ENCODE measurements around the gene RPS21.

RPS21 gene

DNA sequence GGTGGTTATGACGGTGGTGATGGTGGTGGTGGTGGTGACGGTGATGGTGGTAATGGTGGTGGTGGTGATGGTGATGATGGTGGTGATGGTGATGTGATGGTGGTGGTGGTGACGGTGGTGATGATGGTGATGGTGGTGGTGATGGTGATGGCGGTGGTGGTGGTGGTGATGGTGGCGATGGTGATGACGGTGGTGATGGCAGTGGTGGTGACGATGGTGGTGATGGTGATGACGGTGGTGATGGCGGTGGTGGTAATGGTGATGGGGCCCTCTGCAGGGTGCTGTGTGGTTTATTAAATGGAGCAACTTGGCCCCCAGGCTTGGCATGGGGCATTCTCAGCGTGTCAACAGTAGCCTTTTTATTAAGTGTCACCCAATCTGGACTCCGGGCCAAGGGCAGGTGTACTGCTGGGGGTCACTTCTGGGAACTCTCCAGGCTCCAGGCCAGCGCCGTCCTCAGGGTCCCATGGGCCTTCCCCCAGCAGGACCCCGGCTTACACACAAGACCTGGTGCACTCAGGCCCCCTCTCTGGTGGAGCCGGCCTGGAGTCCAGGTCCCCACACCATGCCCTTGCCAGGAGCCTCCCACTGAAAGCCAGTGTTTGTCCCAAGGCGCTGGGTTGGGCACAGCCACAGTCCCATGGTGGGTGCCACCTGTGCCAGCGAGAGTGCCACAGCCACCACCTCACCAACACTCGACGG, 11.4 kb downstream of the RPS21 start:
- DNase-seq = no peak

DNA sequence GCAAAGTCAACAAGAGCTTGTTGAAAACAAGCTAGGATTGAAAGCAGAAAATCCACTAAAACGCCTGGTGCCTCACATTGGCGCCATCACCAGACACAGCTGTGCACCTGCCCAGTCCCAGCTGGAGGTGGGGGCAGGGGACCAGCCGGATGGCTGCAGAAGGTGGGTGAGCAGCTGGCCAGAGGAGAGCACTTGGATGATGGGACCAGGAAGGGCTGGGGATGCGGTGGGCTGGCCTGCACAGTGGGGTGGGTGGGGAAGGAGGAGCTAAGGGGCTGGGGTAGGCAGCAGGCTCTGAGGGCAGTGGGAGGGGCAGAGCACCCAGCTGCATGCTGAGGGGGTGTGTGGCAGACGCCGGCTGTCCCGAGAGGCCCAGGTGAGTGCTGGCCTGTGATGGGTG, 13.1 kb downstream of the RPS21 start:
- DNase-seq = peak; percentile 44

DNA sequence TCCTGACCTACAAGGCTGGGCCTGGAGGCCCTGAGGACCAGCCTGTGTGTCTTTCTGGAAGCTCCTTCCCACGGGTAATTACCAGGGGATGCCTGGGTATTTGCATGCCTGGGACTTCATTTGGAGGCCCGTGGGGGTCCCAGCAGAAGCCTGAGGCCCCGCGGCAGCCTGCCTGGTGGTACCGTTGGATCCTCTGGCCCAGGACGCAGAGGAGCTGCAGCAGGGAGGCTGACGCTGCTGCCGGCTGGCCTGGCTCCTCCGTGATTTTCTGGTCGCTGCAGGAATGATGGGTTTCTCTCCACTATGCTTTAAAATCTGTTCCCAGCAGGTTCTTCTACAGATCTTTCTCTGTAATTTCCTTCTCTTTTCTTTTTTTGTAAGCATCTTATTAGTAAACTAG, 13.6 kb downstream of the RPS21 start:
- DNase-seq = no peak

DNA sequence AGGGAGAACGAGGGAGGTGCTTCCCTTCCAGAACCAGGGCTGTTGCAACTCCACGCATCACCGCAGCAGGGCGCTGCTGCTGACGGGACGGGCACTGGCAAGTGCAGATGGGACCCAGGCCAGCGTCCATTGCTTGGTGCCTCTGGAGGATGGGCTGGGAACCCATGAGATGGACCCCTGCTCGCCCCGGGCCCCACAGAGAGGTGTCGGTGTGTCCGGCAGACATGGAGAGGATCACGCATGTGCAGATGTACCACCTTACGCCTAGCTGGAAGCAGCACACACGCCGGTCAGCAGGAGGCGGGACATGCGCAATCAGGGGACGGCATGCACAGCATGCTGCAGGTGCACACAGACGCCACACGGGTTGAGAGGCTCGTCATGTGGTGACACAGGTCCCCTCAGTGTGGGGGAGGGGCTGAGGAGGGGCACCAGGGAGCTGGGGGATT, 14.5 kb downstream of the RPS21 start:
- DNase-seq = no peak

DNA sequence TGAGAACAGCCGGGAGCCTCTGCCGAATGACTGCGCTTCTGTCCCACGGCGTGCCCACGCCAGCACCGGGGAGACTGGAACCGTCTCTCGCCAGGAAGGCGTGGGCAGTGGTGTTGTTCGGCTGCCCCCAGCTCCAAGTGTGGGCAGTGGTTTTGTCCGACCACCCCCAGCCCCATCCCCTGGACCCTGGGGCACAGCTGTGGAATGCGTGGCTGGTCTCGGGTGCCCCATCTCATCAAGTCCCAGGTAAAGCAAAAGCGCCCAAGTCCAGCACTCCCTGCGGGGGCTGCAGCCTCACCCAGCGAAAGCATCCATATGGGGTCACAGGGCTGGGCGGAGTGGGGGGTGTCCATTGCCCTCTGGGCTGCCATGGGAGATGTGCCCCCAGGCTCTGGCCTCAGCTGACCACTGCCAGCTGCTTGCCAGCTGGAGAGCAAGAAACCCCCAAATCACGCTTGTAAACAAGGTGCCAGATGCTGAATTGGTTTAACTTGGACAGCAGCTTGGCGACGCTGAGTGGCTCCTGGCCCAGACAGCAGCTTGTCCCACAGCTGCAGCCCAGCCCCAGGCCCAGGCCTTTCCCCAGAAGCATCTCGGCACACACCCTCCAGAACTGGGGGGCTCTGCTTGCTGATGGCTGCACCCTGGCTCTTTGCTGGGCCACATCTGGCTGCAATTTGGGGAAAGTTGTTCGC, 15.7 kb downstream of the RPS21 start:
- peak; percentile 18 for DNase-seq

DNA sequence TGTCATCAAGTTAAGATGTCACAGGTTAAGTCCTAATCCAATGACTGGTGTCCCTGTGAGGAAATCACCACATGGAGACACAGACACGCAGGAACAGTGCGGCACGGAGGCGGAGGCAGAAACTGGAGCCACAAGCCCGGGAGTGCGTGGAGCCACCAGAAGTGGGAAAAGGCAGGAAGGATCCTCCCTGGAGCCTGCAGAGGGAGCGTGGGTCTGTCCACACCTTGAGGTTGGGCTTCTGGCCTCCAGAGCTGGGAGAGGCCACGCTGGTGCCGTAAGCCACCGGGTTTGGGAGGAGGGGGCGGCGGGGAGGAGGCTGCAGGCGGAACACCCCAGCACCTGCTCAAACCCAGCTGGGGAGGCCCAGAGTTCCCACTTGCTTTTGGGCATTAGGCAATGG, 16.4 kb downstream of the RPS21 start:
- no peak for DNase-seq

DNA sequence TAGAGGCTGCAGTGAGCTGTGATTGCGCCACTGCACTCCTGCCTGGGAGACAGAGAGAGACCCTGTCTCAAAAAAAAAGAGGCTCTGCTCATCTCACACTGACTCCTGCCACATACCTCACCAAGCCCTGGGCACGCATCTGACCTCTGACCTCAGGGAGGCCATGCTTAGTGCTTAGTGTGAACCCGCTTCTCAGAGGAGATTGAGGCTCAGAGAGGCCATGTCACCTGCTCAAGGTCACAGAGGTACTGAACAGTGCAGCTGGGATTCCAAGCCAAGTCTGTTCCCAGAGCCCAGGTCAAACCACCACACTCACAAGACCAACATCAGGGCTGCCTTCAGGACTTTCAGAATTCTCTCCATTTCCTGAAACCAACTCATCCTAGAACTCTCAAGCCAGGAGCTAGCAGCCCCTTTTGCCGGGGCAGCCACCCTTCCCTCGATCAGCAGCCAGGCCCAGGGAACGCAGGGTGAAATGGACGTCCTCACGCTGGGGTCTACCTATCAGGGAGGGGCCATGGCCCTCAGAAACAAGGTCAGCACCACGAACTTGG, 17.3 kb downstream of the RPS21 start:
- DNase-seq = no peak

DNA sequence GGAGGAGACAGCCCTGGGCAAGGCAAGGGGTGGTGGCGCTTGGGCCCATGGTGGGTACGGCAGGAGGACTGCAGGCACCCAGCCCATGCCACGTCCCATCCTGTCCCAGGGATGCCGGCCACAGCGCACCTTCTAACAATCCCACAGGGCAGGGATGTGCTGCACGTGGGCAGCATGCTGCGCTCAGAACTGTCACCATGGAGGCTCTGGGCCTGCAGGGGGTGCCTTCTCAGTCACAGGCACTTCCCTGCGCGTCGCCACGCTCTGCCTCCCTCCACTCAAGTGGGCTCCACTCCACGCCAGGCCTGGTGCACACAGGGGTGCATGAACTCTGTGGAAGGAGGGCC, 17.8 kb downstream of the RPS21 start:
- no peak for DNase-seq

DNA sequence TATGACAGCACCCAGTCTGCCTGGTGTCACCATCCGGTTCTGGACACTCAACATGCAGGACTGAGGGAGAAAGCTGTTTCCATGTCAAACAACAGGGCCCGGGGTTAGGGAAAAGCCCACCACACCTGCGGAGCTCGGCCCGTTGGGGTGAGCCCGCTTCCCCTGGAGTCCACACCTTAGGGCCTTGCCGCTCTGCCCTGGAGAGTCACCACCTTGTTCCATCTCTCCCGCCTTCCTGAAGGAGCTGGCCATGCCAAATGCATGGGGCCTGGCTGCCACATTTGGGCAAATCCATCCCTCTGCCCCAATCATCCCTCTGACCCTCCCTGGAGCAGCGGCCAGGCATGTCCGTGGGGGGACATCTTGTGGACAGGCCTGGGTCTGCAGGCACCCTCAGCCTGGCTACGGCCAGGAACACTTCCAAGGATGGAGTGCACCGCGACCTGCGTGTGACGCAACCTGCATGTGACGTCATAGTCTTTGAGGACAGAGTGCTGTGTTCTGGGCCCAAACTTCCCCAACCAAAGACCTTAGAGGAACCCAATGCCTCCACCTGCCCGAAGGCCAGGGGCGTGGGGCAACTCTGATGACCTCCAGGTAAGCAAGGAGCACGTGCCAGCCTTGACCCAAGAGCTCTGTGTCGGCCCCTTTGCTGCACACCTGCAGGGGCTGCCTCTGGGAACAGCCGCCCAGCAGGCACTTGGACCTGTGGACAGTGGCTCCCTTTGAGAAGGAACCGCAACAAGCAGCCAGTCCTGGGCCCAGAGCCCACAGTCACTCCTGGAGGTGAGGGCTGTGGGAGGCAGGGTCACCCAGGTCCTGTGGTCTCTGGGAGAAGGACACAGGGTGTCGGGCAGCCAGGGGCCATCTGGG, 18.4 kb downstream of the RPS21 start:
- DNase-seq = no peak

DNA sequence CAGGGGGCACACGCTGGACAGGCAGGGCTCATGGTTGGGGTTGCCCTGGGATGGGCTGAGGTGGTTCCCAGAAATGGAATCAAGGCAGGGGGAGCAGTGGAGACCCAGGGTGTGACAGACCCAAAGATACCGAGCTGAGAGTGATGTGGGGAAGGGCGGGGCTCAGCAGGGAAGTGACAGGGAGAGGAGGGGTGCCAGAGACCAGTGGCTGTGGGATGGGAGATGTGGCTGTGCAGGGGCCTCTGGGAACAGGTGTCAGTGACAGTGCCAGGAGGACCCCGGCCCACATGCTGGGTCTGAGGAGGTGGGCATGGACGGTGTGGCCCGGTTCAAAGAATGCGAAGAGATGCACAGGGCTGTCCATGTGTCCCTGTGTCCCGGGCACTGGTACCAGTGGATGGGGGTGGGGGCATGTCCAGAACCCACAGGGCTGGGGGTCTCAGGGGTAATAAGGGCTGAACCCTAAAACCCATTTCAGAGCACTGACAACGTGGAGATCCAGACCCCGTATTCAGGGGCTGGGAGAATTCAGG, 19.1 kb downstream of the RPS21 start:
- no peak for DNase-seq

DNA sequence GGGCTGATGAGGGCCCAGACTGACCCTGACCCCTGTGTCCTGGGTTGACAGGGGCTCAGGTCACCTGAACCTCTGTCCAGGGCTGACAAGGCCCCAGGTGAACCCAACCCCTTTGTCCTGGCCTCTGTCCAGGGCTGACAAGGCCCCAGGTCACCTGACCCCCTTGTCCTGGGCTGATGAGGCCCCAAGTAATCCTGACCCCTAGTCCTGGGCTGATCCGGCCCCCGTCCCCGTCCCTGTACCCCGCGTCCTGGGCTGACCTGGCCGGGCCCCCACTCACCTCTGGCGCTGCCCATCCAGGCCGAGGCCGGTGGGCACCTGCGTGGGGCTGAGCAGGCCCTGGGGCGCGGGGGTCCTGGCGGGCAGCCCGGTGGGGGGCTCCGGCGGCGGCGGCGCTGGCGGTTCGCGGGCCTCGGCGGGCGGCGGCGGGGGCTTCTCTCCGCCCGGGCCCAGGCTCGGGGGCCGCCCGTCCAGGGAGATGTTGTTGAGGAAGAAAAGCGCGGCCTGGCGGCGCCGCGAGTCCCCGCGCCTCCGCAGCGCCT, 19.8 kb downstream of the RPS21 start:
- DNase-seq = no peak

DNA sequence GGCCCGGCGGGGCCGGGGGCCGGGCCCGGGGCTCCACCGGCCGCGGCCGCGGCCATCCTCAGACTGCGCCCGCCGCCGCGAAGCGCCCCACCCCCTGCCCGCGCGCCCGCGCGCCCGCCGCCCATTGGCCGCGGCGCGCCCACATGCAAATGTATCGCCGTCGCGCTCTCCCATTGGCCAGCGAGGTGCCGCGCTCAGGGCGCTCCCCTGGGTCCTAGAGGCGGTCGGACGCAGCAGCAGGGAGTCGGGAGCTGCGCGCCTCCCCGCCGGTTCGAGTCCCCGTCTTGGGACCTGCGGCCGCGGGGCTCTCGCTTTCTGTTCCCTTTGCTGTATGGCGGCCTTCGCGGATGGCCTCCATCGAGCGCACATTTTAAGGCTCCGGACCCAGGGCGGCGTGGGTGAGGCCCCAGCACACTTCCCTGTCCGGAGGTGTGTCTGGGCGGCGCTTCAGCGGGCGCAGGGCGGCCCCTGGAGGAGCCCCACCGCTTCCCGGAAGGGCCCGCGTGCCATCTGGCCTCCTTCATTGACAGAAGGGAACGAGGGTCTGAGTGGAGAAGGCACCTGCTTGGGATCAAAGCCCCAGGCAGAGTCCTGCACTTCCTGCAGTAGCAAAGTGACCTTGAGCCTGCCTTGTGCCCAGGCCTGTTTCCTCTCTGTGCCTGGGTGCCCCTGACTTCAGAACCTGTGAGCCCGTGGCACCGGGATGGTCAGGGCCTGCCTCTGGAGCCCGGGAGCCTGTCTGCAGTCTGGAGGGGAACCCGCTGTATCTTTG, 20.5 kb downstream of the RPS21 start, which contains the start of gene CABLES2:
CABLES2 (minus strand) TSS at position 65 of the 772 bp plus-strand sequence; CDS start at position 56, 9 bp downstream.
- DNase-seq = peak; percentile 55

DNA sequence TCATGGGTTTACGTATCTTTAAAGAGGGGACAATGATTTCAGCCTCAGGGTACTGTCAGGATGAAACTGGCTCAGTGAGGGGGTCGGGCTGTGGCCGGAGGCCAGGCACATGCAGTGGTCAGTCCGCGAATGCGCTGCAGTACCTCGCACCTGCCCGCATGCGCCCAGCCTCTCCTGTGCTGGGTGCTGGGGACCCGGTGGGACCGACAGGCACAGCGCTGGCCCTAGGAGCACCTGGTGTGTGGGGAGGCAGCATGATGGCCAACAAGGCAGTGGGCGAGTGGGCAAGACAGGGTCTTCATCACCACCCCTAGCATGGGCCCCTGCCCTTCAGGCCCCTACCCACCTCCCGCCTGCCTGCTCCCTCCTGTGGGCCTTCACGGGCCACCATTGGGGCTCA, 21.2 kb downstream of the RPS21 start:
- no peak for DNase-seq

DNA sequence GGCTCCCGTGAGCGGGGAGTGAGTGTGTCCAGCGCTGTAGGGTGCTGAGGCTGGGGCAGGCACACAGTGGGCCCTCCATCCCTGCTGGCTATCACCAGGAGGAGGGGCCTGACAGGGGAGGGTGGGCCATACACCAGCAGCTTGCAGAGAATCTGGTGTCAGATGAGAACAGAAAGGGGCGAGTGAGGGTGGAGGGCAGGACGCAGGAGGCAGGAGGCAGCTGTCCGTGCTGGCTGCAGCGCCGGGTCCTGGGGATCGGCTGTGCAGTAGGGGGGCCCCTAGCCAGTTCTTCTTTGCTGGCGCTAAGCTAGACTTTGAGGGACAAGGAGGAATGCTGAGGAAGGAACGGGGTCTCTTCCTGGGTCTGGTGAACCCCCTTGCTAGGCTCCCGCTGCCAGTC, 21.7 kb downstream of the RPS21 start:
- DNase-seq = no peak

DNA sequence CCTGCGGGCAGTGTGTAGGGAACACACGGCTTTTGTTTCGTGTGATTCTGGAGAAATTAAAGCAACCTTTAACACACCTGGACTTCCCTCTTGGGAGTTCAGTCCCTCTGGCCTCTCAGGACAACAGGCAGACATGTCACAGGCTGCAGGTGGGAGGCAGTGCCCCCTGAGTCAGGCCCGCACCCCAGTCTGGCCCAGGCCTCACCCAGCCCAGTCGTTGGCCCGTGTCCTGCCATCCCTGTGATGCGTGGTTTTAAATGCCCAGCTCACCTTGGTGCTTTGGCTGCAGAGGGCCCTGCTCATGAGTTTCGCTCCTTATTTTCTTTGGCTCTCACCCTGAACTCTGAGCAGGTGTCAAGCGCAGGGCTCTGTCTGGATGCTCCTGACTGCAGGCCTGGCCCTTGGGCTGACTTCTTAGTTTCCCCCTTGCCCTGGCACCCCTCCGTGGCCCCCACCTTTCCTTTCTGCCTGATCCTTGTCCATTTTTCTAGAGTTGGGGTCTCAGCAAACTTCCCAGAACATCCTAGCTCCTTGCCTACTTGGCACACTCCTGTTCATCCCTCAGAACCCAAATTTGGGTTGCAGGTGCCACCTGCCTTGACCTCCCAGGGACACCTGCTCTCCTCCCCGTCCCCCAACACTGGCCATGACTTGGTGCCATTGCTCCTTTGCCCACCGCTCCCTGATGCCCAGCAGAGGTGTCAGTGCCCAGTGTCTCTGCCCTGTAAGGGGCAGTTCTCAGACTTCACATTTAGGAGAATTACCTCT, 22.4 kb downstream of the RPS21 start:
- DNase-seq = no peak

DNA sequence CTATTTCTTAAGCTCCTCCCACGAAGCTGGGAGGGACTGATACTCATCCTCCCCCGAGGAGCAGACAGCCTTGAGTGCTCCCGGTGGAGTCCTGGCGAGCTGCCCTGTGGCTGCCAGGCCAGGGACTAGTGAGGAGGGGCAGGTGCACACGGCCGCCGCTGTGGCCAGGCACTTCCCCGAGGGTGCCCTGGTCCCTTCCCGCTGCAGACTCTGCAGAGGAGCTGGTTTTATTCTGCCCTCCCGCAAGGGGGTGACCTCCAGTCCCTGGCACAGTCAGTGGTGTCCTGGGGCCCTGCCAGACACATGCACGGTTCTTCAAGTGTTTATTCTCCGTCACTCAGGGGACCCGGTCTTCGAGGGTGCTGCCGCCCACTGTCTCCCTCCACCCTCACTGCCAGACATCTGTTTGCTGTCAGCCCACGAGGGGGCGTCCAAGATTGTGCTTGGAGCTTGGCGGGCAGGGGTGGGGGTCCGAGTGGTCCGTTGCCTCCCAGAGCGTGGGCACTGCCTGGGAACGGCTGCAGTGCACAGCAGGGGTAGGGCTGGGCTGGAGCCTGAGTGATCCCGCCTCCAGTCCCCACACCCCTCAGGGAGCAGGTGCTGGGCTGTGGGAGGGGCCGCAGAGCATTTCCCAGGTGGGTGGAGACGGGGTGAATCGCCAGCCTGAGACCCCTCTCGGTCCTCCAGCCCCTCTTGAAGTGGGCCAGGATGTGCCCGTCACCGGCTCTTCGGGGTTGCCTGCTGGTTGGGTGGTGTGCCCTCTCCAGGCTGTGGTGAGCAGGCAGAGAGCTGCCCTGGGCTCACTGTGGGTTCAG, 23.2 kb downstream of the RPS21 start:
- DNase-seq = peak; percentile 36

DNA sequence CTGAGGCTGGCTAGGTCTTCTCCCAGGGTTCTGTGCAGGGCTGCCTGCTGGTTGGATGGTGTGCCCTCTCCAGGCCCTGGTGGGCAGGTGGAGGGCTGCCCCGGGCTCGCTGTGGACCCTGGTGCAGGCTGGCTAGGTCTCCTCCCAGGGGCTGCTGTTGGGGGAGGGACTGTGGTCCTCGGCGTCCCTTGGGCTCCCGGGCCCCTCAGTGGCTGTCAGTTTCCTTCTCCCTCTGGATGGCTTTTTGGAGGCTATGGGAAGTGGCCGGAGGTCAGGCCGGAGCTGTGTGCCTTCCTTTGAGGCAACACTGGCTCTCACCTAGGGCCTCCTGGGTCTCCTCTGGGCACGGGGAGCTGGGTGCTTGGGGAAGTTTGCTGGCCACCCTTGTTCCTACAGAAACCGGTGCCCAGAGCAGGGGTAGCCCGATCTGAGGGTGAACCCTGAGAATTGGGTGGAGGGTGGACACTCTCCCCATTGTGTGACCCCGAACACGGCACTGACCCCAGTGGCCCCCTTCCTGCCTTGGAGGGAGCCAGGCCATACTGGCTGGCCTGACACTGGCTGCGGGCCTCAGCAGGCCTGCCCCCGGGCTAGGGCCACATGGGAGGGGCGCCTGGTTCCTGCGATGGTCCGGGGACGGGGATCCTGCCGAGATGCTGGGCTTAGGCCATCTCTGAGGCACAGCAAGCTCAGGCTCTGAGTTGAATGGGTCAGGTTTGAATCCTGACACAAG, 24.0 kb downstream of the RPS21 start:
- DNase-seq = no peak

DNA sequence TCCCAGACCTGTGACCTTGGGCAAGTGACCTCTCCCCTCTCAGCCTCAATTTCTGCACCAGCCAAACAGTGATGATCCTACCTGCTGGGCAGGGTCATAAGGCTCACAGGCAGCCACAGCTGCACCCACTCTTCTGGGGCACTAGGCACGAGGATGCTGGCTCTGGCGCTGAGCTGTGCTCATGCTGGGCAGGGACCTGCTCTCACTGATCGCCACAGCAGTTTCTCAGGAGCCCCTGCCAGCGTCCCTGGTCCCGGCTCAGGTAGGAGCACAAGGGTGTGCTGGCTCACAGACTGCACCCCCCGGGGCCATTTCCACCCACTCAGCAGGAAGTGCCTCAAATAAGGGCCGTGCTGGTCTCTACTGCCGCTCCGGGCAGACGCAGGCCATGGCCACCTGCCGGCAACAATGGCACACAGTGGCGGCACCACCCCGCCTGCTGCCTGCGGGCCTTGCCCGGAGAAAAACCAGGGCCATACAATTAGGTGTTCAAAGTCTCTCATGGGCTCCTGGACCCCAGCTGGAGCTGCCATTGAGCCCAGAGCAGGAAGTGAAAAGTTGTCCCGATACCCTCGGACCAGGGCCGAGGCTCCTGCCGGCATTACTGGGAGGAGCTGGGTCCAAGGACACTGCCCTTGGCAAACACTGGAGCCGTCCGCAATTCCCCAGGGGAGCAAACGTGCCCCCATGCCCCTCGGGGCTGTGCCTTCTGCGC, 24.7 kb downstream of the RPS21 start:
- no peak for DNase-seq
